H9 (cell line): Measurements from ENCODE around the gene CHSY1. TPM values are rescaled to one million over a fixed set of nuclear protein-coding genes. Genes with fewer than 3 reads are reported as not detected.

Experiments
- DNase-seq: peaks from one replicate; pipeline ENCODE4 v3.0.0-alpha.2; 2017
- H2AFZ ChIP-seq: one replicate; pipeline ENCODE4 v1.6.1; 2013; ENCODE audit warnings: mild to moderate bottlenecking, low read length, control low read depth, moderate library complexity
- H2AK5ac ChIP-seq: 2 replicates; pipeline ENCODE4 v1.6.1; 2013; ENCODE audit warnings: low read length, control low read depth, mixed read lengths; ENCODE audit not compliant: insufficient read length
- H2BK120ac ChIP-seq: one replicate; pipeline ENCODE4 v1.6.1; 2013; ENCODE audit warnings: low read depth, mild to moderate bottlenecking, low read length, control low read depth, inconsistent platforms; ENCODE audit not compliant: poor library complexity, severe bottlenecking
- H2BK12ac ChIP-seq: 2 replicates; pipeline ENCODE4 v1.6.1; 2013; ENCODE audit warnings: low read length, control low read depth, mixed read lengths, low read depth; ENCODE audit not compliant: insufficient read length
- H2BK15ac ChIP-seq: 2 replicates; pipeline ENCODE4 v1.6.1; 2013; ENCODE audit warnings: low read depth, low read length, control low read depth
- H2BK20ac ChIP-seq: one replicate; pipeline ENCODE4 v1.6.1; 2013; ENCODE audit warnings: low read depth, mild to moderate bottlenecking, low read length, control low read depth, inconsistent platforms; ENCODE audit not compliant: poor library complexity, severe bottlenecking
- H2BK5ac ChIP-seq: 2 replicates; pipeline ENCODE4 v1.6.1; 2013; ENCODE audit warnings: low read length, control low read depth, mixed read lengths; ENCODE audit not compliant: insufficient read length
- H3K14ac ChIP-seq: 2 replicates; pipeline ENCODE4 v1.6.1; 2013; ENCODE audit warnings: low read length, control low read depth; ENCODE audit not compliant: insufficient read depth
- H3K18ac ChIP-seq: 2 replicates; pipeline ENCODE4 v1.6.1; 2013; ENCODE audit warnings: low read depth, mild to moderate bottlenecking, mixed read lengths, low read length, control low read depth; ENCODE audit not compliant: insufficient read length
- H3K23ac ChIP-seq: 2 replicates; pipeline ENCODE4 v1.6.1; 2013; ENCODE audit warnings: low read length, control low read depth, mixed read lengths, low read depth; ENCODE audit not compliant: insufficient read length
- H3K23me2 ChIP-seq: 2 replicates; pipeline ENCODE4 v1.6.1; 2013; ENCODE audit warnings: low read depth, mild to moderate bottlenecking, mixed read lengths, low read length, control low read depth; ENCODE audit not compliant: insufficient read length, poor library complexity, severe bottlenecking
- H3K27ac ChIP-seq: 2 replicates; pipeline ENCODE4 v1.5.1; 2013; ENCODE audit warnings: low read length, control low read depth, mixed read lengths, low read depth; ENCODE audit not compliant: insufficient read length
- H3K27me3 ChIP-seq: 2 replicates; pipeline ENCODE4 v1.6.1; 2013; ENCODE audit warnings: low read length, control low read depth, inconsistent platforms; ENCODE audit not compliant: insufficient read depth
- H3K4ac ChIP-seq: 2 replicates; pipeline ENCODE4 v1.6.1; 2013; ENCODE audit warnings: low read depth, mild to moderate bottlenecking, control low read depth, inconsistent platforms, low read length, moderate library complexity
- H3K4me1 ChIP-seq: 2 replicates; pipeline ENCODE4 v1.6.1; 2013; ENCODE audit warnings: low read length, control low read depth, inconsistent platforms; ENCODE audit not compliant: insufficient read depth
- H3K4me2 ChIP-seq: 2 replicates; pipeline ENCODE4 v1.6.1; 2013; ENCODE audit warnings: low read length, control low read depth, mixed read lengths; ENCODE audit not compliant: insufficient read length, insufficient read depth
- H3K56ac ChIP-seq: 2 replicates; pipeline ENCODE4 v1.6.1; 2013; ENCODE audit warnings: low read depth, mild to moderate bottlenecking, mixed read lengths, low read length, control low read depth; ENCODE audit not compliant: insufficient read length
- H3K79me1 ChIP-seq: 2 replicates; pipeline ENCODE4 v1.6.1; 2013; ENCODE audit warnings: low read depth, mild to moderate bottlenecking, moderate library complexity, low read length, control low read depth, inconsistent platforms; ENCODE audit not compliant: insufficient read depth, poor library complexity, severe bottlenecking
- H3K79me2 ChIP-seq: 2 replicates; pipeline ENCODE4 v1.6.1; 2013; ENCODE audit warnings: low read length, control low read depth, inconsistent platforms; ENCODE audit not compliant: insufficient read depth
- H3K9ac ChIP-seq: 2 replicates; pipeline ENCODE4 v1.6.1; 2013; ENCODE audit warnings: low read length, control low read depth, mixed read lengths; ENCODE audit not compliant: insufficient read length; ENCODE audit errors: extremely low read depth
- H3K9me3 ChIP-seq: one replicate; pipeline ENCODE4 v1.6.1; 2013; ENCODE audit warnings: low read depth, low read length, inconsistent platforms; ENCODE audit not compliant: control insufficient read depth
- H3T11ph ChIP-seq: one replicate; pipeline ENCODE4 v1.6.1; 2013; ENCODE audit warnings: mild to moderate bottlenecking, low read length, control low read depth, inconsistent platforms
- H4K20me1 ChIP-seq: one replicate; pipeline ENCODE4 v1.6.1; 2013; ENCODE audit not compliant: control insufficient read depth, insufficient read length, insufficient read depth
- H4K5ac ChIP-seq: 2 replicates; pipeline ENCODE4 v1.6.1; 2013; ENCODE audit warnings: low read depth, mild to moderate bottlenecking, mixed read lengths, low read length, control low read depth; ENCODE audit not compliant: insufficient read length
- H4K8ac ChIP-seq: replicated peaks from 2 replicates; pipeline ENCODE4 v1.6.1; 2013; ENCODE audit warnings: low read length, control low read depth, mixed read lengths, low read depth; ENCODE audit not compliant: insufficient read length
- H4K91ac ChIP-seq: 2 replicates; pipeline ENCODE4 v1.6.1; 2013; ENCODE audit warnings: low read depth, mild to moderate bottlenecking, moderate library complexity, mixed read lengths, low read length, control low read depth; ENCODE audit not compliant: insufficient read length
- H3K27ac Mint-ChIP-seq, 3 experiments: 2 replicates in 2 of 3; 3 replicates in 1 of 3; pipeline ENCODE4 v1.8.0; 2020 to 2021; ENCODE audit warnings: mixed read lengths in 3 of 3, mild to moderate bottlenecking in 1 of 3, moderate library complexity in 1 of 3
- H3K27me3 Mint-ChIP-seq: 2 replicates; pipeline ENCODE4 v1.8.0; 2021; ENCODE audit warnings: low read depth, mild to moderate bottlenecking, moderate library complexity, mixed read lengths
- H3K36me3 Mint-ChIP-seq, 3 experiments: 2 replicates in 2 of 3; 3 replicates in 1 of 3; pipeline ENCODE4 v1.8.0; 2020 to 2021; ENCODE audit warnings: low read depth in 3 of 3, mixed read lengths in 3 of 3; ENCODE audit not compliant: insufficient read depth in 1 of 3
- H3K4me1 Mint-ChIP-seq, 2 experiments: 2 replicates each; pipeline ENCODE4 v1.8.0; 2020; ENCODE audit warnings: mixed read lengths in 2 of 2
- H3K4me3 Mint-ChIP-seq, 2 experiments: 2 replicates in 1 of 2; 3 replicates in 1 of 2; pipeline ENCODE4 v1.8.0; 2020 to 2021; ENCODE audit warnings: mild to moderate bottlenecking in 2 of 2, mixed read lengths in 2 of 2, moderate library complexity in 1 of 2
- H3K9me3 Mint-ChIP-seq, 2 experiments: 2 replicates in 1 of 2; 3 replicates in 1 of 2; pipeline ENCODE4 v1.8.0; 2020; ENCODE audit warnings: mild to moderate bottlenecking in 2 of 2, mixed read lengths in 2 of 2, moderate library complexity in 1 of 2
- CTCF ChIP-seq: fragments of 200-600 bp; sonication (generic); conservative IDR thresholded peaks from 3 replicates; pipeline ENCODE4 v1.8.0; 2021; ENCODE audit warnings: antibody characterized with exemption, mild to moderate bottlenecking
- WGBS: extraction: QIAGEN DNeasy Blood & Tissue Kit; methylation state at CpG from one replicate; pipeline ENCODE4 v1.1.7; 2013; ENCODE audit warnings: missing lambda C conversion rate, low lambda C conversion rate, mixed read lengths; ENCODE audit not compliant: insufficient read length; ENCODE audit errors: extremely low coverage; 5-methylcytosine and 5-hydroxymethylcytosine counted together
- total RNA-seq: library from RNA; stranded (reverse); gene quantifications from 2 replicates; pipeline ENCODE4 v1.2.1, GENCODE V29; 2021

CHSY1 gene
- total RNA-seq, 1 experiment from 2014 or later, result 68.3 TPM

- H2AFZ ChIP-seq, result no peak overlapping the region
- H3K27me3 ChIP-seq, result no peaks in the 10 kb centered on the region
These were observed 75.2 kb downstream of the CHSY1 start for GRCh38 chr15:101176625-101177024.

More at GRCh38 chr15:101176625-101177024, 75.2 kb downstream of the CHSY1 start:
- H3K23me2 ChIP-seq, result no peaks in the 10 kb centered on the region
- no CpG with 5 or more reads among the region's 5 CpGs for WGBS
- no peak overlapping the region for H4K8ac ChIP-seq
- no peak overlapping the region for H3K27ac ChIP-seq
- no peak overlapping the region for H3K56ac ChIP-seq
- H3K18ac ChIP-seq, result no peak overlapping the region
- H3K4ac ChIP-seq, result no peak overlapping the region
- H2AK5ac ChIP-seq, result no peak overlapping the region
- H2BK5ac ChIP-seq, result no peak overlapping the region
- Mint-ChIP-seq H3K27me3 (no peaks in the 10 kb centered on the region; the same call in 1 of the 2 replicates), H3K4me1 (peaks cover 50 to 58% of the 10 kb centered on the region in 2 experiments), H3K27ac (peak overlapping the region in 2 of 3 experiments; percentile 53 to 79; a peak in 4 of 7 replicates), H3K4me3 (no peak overlapping the region), H3K9me3 (no peaks in the 10 kb centered on the region), H3K36me3 (peaks cover 32 to 63% (median 51%) of the 10 kb centered on the region in 3 experiments)
- H4K91ac ChIP-seq, result no peak overlapping the region
- H3K9me3 ChIP-seq, result no peaks in the 10 kb centered on the region
- no peaks in the 10 kb centered on the region for H3K4me1 ChIP-seq
- no peak overlapping the region for H4K5ac ChIP-seq
- H4K20me1 ChIP-seq, result no peaks in the 10 kb centered on the region
- no peak overlapping the region for H2BK20ac ChIP-seq
- no peak overlapping the region for H3K4me2 ChIP-seq
- H3K79me1 ChIP-seq, result peaks cover 4% of the 10 kb centered on the region
- no peaks in the 10 kb centered on the region; the same call in 1 of the 2 replicates for H3K79me2 ChIP-seq
- no peak overlapping the region for H3K14ac ChIP-seq
- no peak for TF ChIP-seq CTCF
- H2BK12ac ChIP-seq, result no peak overlapping the region
- no peak for DNase-seq
- H3T11ph ChIP-seq, result no peak overlapping the region
- no peak overlapping the region for H2BK15ac ChIP-seq
- no peak overlapping the region for H3K9ac ChIP-seq
- no peak overlapping the region for H3K23ac ChIP-seq
- no peak overlapping the region for H2BK120ac ChIP-seq
